ENCODE measurements around the gene GHDC. TPM values are rescaled to one million over a fixed set of nuclear protein-coding genes. Genes with fewer than 3 reads are reported as not detected.
"Not testable (repeated sequence)": the region's sequence is repeated elsewhere in the genome, so short reads cannot be mapped to it uniquely, and the experiment has no call there.

GHDC gene
- total and polyA plus RNA-seq, 2 of the 13 experiments (the other 11 are each of a cell fraction or from before 2014, with no cell fraction given) = 15.4 to 22.5 TPM

- no peak overlapping the region for H3K9ac ChIP-seq (ENCODE audit: insufficient read depth, low read depth, low read length)
- ChIA-PET CTCF (ENCODE audit: low intra/inter-chr PET ratio, low total read pairs) (no interaction called here), POLR2A (no interaction called here)
- ATAC-seq (no peak), FAIRE-seq (no peak), DNase-seq (ENCODE audit: low spot score) (no peak)
- BruUV-seq (replicated peaks) = no TSS peak
- H3K36me3 ChIP-seq (replicated peaks in 1 of 2; ENCODE audit: control insufficient read depth in 1 of 2, insufficient read depth in 2 of 2, low read length in 2 of 2) = peaks cover 14 to 39% of the 10 kb centered on the region in 2 experiments
- H2AFZ ChIP-seq (ENCODE audit: low read length) = no peak overlapping the region
- 96% methylated on average over 6 of the region's 6 CpGs for WGBS (ENCODE audit: low lambda C conversion rate)
- H3K4me3 ChIP-seq (replicated peaks in 1 of 3; ENCODE audit: insufficient read depth in 1 of 3, low read depth in 2 of 3, low read length in 3 of 3) = no peak overlapping the region
- intact Hi-C loops (cut with micrococcal nuclease; ENCODE audit: unreplicated experiment) = no loop called here
- H3K79me2 ChIP-seq (ENCODE audit: insufficient read depth, low read length) = no peaks in the 10 kb centered on the region
- no peak overlapping the region for H3K27ac ChIP-seq (ENCODE audit: extremely low read length, insufficient read depth, low read length)
- TF ChIP-seq ZNF879 (CRISPR knock-in tag; IDR thresholded peaks at IDR 0.05) (no peak), ZNF547 (CRISPR knock-in tag; IDR thresholded peaks at IDR 0.05) (no peak), ERF (CRISPR knock-in tag; IDR thresholded peaks at IDR 0.05) (no peak), DMTF1 (CRISPR knock-in tag; IDR thresholded peaks at IDR 0.05) (no peak), ZNF746 (CRISPR knock-in tag; IDR thresholded peaks at IDR 0.05) (no peak), SMARCC2 (IDR thresholded peaks at IDR 0.05) (no peak)
- TF ChIP-seq, protein P1, sequence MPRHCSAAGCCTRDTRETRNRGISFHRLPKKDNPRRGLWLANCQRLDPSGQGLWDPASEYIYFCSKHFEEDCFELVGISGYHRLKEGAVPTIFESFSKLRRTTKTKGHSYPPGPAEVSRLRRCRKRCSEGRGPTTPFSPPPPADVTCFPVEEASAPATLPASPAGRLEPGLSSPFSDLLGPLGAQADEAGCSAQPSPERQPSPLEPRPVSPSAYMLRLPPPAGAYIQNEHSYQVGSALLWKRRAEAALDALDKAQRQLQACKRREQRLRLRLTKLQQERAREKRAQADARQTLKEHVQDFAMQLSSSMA (CRISPR knock-in tag; IDR thresholded peaks at IDR 0.05) = no peak
- in situ Hi-C loops (cut with HindIII; ENCODE audit: extremely low pct_ligation_motif_present, low pct_unique_long_range_greater_than_20kb) = no loop called here
- no peaks in the 10 kb centered on the region for H4K20me1 ChIP-seq (ENCODE audit: insufficient read depth, low read length)
- no peak overlapping the region for H3K4me2 ChIP-seq (ENCODE audit: low read depth, low read length)
- H3K9me3 ChIP-seq (ENCODE audit: low read length) = no peaks in the 10 kb centered on the region
- no peaks in the 10 kb centered on the region for H3K27me3 ChIP-seq (ENCODE audit: control insufficient read depth in 1 of 2, insufficient read depth in 2 of 2, low read length in 2 of 2)
- H3K4me1 ChIP-seq (ENCODE audit: insufficient read depth, low read length) = no peaks in the 10 kb centered on the region
These were observed 15.8 kb upstream of the GHDC start for GRCh38 chr17:42210046-42210445.

DNA sequence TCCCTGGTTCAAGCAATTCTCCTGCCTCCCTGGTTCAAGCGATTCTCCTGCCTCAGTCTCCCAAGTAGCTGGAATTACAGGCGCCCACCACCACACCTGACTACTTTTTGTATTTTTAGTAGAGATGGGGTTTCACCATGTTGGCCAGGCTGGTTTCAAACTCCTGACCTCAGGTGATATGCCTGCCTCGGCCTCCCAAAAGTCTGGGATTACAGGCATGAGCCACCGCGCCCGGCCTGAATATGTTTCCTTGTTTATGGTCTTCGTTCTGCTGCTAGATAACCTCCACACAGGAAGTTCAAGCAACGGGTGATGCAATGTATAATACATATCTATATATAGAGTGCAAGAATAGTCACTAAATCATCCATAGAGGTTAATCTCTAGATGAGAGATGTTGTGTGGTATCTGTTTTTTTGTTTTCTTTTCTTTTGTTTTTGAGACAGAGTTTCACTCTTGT lies 11.9 kb upstream of the GHDC start:
- 97% methylated on average over 8 of the region's 8 CpGs for WGBS (ENCODE audit: low lambda C conversion rate)

More for the DNA sequence above, 11.9 kb upstream of the GHDC start:
- H3K9me3 ChIP-seq (ENCODE audit: low read length); H3K27ac ChIP-seq (ENCODE audit: extremely low read length, insufficient read depth, low read length); intact Hi-C loops (cut with micrococcal nuclease; ENCODE audit: unreplicated experiment); H4K20me1 ChIP-seq (ENCODE audit: insufficient read depth, low read length); H3K4me1 ChIP-seq (ENCODE audit: insufficient read depth, low read length); CTCF ChIA-PET (ENCODE audit: low intra/inter-chr PET ratio, low total read pairs); BruUV-seq (replicated peaks); H2AFZ ChIP-seq (ENCODE audit: low read length); H3K9ac ChIP-seq (ENCODE audit: insufficient read depth, low read depth, low read length); ATAC-seq; POLR2A ChIA-PET; FAIRE-seq; H3K27me3 ChIP-seq (ENCODE audit: control insufficient read depth in 1 of 2, insufficient read depth in 2 of 2, low read length in 2 of 2); H3K4me2 ChIP-seq (ENCODE audit: low read depth, low read length); H3K79me2 ChIP-seq (ENCODE audit: insufficient read depth, low read length); DNase-seq (ENCODE audit: low spot score); H3K4me3 ChIP-seq (replicated peaks in 1 of 3; ENCODE audit: insufficient read depth in 1 of 3, low read depth in 2 of 3, low read length in 3 of 3); in situ Hi-C loops (cut with HindIII; ENCODE audit: extremely low pct_ligation_motif_present, low pct_unique_long_range_greater_than_20kb): not testable (repeated sequence)
- H3K36me3 ChIP-seq (replicated peaks in 1 of 2; ENCODE audit: control insufficient read depth in 1 of 2, insufficient read depth in 2 of 2, low read length in 2 of 2) = peaks cover 12 to 39% of the 10 kb centered on the region in 2 experiments
